CD1c-positive myeloid dendritic cell (primary cell): ENCODE data around the gene OR10A2.
"Not testable (repeated sequence)": the region's sequence is repeated elsewhere in the genome, so short reads cannot be mapped to it uniquely, and the experiment has no call there.

ENCODE experiments used
- DNase-seq: peaks from one replicate; pipeline ENCODE4 v3.0.0-alpha.2; 2016; ENCODE audit errors: extremely low spot score

Gene OR10A2, protein sequence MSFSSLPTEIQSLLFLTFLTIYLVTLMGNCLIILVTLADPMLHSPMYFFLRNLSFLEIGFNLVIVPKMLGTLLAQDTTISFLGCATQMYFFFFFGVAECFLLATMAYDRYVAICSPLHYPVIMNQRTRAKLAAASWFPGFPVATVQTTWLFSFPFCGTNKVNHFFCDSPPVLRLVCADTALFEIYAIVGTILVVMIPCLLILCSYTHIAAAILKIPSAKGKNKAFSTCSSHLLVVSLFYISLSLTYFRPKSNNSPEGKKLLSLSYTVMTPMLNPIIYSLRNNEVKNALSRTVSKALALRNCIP

DNA sequence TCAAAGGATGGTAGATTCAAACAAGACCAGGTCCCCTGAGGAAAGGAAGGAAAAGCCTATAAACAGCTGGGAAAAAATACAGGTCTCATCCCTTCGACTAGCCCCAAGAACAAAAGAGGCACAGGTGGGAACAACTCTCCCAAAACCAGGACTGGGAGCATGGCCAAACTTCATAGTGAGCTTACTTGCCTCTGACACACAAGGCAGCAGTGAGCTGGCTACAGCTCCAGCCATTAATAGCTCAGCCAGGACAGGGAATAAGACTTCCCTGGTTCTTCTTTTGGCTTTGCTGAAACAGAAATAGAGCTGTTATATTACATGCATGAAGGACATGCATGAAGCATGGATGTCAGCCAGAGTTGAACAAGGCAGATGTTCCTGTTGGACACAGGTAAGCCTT, at the start of gene OR10A2:
Gene OR10A2, plus strand, starts transcription at position 97 of the 400 bp plus-strand sequence. CDS start 6,698 bp downstream, outside the sequence.
- DNase-seq, result no peak

DNA sequence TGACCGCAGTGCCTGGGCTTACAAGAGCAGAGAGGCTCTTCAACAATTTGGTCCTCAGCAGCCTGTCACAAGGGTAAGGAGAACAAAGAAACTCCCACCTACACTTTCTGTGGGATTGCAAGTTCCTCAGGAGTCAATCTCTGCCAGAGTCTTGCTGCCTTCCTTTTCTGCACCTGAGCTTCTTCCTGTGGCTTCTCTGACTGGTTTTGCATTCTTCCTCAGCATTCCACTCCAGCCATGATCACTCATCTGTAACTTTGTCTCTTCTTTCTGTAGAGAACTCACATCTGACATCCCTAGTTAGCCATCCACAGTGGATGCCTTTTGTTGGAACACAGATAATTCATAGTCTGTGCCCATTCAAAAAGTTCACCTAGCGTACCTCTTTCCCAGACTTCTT, 49.2 kb upstream of the OR10A2 start:
- peak; percentile 16 for DNase-seq

DNA sequence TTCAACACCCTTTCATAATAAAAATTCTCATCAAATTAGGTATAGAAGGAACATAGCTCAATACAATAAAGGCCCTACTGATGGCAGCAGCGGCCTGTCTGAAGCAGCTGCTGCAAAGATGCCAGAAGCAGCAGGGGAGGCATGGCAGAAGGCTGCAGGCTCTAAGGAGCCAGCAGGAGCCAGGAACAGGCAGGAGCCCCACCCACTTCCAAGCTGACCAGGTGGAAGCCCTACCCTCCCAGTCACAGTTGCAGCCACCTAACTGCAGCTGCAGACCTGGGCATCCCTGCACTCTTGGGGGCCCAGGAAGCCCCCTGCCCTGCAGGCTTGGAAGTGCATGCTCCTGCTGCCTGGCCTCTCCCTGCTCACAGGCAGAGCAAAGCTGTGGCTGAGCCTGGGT, 45.2 kb upstream of the OR10A2 start:
- no peak for DNase-seq

DNA sequence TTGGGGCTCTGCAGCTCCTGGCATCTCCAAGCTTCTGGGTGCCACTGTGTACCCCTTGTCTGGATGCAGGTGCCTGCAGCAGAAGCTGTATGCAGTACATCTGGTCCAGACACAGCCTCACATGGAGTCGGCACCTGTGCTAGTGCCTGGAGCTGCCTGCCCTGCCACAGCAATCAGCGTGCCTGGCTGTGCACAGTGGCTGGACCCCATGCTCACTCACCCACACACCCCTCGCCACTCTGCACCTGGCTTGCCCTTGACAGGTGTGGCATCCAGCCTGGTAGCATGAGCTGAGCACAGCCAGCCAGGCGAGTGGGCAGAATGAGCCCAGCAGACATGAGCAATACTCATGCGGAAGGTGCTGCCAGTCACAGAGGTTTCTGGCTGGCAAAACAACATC, 43.9 kb upstream of the OR10A2 start:
- DNase-seq, result no peak

DNA sequence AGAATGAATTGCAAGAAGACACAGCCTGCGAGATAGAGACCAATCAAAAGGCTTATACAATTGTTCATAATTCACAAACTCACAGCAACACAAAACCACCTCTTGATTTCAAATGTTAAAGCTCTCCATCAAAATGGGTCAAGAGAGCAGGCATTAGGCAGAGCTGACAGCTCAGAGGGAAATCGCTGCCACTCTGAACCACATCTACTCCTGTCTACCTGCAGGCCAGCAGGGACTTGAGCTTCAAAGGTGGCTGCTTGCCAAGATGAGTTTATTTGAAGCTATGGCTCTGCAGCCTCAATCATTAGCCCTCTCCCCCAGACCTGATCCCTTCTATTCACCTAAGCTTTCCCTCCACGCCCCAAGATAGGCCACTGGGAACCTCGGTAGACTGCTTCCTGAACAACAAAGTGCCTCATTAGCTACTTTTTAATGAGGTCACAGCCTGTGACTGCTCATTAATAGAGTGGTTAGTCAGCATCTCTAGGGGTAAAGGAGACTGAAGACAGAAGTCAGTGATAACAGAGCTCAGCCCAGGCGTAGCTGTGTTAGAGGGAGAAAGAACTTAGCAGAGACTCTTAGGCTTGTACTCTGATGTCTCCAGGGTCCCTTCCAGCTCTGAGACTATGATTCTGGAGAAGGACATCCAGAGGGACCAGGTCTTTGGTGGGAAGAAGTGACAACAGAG, 38.6 kb upstream of the OR10A2 start:
- no peak for DNase-seq

DNA sequence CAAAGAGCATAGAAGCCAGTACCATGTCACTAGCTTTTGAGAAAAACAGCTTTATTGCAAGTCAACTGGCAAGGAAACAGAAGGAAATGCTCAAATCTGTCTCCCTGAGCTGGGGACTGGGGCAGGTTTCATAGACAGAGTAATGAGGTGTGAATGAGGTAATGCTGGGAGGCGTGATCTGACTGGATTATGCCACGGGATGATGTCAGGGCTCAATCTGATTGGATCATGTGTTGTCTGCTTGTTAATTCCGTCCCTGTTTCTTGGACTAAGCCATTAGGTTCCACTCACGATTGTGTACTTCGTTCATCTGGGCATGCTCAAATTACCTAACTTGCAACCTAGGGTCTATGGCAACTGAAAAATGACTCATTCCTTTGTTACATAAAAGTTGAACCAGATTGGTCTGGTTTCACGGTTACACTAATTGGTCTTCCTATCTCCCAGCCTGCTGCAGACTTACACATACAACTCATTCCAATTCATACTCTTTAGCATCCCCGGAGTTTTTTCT, 37.6 kb upstream of the OR10A2 start:
- no peak for DNase-seq

DNA sequence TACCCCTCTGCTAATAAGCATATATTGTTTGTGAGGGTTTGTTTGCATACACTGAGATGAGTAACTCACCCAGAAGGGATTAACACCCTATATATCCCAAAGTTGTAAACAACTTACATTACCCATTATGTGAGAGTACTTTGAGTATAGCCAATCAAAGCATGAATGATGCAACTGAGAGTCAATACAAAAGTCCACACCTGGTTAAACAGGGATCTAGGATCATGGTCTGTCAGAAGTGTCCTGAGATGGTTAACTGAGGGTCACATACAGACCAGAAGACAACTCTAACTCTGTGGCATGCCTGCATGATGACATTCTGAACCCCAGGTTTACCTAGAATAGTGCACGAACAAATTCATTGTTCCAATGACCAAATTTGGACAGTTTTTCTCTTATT, 34.8 kb upstream of the OR10A2 start:
- DNase-seq, result no peak

DNA sequence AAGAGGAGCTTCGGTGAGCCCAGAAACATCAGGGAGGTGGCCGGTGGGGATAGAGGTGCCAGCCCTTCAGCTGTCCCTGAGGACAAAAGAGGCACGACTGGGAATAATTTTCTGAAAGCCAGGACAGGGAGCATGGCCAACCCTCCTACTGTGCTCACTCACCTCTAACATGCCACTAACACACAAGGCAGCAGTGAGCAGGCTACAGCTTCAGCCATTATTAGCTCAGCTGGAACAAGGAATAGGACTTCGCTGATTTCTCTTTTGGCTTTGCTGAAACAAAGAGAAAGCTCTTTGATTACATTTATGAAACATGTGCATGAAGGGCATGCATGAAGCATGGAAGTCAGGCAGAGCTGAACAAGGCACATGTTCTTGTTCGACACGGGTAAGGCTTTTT, 29.5 kb upstream of the OR10A2 start:
- DNase-seq, result no peak

DNA sequence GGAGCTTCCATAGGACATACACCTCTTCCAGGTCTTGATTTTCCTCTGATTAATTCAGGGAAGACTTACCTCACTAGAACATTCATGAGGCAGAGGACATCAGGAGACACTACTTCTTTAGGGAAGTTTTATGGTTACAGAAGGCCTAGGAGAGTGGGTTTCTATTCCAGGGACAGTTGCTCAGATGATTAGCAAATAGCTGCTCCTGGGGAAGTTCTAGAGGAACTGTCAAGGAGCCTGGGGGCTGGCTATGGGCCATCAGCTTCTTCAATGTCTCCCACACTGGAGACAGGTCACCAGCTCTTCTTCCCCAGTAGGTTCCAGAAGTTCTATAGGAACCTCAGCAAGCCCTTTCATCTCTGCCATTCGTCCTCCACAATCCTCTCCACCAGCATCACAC, 28.8 kb upstream of the OR10A2 start:
- DNase-seq, result peak; percentile 4

DNA sequence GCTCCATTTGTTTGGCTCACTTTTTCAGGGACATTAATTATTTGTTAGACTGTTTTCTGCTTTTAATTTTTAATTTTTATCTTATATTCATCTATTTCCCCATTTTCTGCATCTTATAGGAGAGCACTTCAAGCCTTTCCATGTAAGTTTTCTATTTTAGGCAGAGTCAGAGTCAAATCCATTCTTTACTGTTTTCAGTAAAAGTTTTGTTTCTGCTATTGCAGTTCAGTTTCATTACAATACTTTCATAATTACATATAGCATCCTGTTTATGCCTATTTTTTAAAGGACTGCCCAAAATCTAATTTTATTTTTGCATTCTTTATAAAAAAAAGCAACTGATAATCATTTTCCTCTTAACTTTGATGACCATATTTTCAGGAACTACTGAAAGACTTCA, 21.2 kb upstream of the OR10A2 start:
- no peak for DNase-seq

DNA sequence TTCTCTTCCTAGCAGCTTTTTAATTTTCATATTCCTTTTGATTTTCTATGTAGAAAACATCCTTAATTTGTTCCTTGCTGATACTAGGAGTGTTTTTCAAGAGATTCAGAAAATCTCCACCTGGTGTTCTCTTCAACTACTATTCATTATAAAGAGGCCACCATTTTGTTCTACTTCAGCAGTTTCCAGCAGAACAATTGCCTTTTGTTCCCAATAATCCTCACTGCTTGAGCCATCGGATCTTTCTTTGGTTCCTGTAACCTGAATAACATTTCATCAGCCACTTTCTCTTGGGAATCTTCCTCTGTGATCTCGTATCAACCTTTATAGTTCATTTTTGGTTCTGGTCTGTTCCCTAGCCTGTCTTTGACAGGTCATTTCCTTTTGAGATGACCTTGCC, 19.2 kb upstream of the OR10A2 start:
- DNase-seq, result no peak

DNA sequence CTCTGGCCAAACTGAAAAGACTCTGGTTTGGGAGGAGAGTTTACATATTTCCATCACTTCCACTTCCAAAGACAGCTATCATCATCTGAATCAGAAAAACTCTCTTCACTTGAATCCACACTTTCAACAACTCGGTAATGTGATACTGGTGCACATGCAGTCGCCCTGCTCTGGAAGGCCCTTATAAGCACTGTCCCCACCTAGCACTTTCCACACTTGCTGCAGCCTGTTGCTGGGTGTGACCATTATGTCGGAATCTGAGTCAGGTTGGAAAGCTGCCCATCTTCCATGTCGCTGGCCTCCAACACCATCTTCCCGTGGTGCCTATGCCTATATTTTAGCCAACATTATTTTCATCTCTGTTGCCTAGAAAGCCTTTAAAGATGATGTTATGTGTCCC, 18.5 kb upstream of the OR10A2 start:
- DNase-seq, result no peak

DNA sequence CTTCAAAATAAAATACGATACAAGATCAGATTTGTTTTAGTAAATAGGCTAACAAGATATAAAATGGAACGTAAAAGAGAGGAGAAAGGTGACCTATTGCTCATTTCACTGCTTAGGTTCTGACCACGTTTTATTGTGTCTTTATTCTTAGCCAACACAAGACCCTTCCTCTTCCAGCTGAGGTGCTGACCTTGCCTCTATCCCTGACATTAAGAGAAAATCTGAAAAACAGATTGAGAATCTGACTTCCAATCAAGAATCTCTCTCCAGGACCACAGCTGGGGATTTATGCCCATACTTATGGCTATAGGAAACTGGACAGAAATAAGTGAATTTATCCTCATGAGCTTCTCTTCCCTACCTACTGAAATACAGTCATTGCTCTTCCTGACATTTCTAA, 17.5 kb upstream of the OR10A2 start, which contains the start of gene OR10A5:
Gene OR10A5, plus strand, starts transcription at position 301 of the 400 bp plus-strand sequence. Its CDS starts 0 bp downstream, at position 301.
- no peak for DNase-seq

DNA sequence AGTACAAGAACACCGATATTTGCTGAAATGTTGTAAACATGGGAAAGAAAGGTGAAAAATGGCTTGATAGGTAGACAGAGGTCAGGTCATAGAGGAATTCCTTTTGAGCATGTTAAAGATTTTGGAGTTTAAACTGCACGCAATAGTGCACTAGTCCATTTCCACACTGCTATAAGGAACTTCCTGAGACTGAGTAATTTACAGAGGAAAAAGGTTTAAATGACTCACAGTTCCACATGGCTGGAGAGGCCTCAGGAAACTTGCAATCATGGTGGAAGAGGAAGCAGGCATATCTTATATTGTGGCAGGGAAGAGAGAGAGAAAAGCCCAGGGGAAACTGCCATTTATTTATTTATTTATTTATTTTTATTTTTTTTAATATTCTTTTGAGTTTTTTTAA, 12.3 kb upstream of the OR10A2 start:
- DNase-seq, result peak; percentile 29

DNA sequence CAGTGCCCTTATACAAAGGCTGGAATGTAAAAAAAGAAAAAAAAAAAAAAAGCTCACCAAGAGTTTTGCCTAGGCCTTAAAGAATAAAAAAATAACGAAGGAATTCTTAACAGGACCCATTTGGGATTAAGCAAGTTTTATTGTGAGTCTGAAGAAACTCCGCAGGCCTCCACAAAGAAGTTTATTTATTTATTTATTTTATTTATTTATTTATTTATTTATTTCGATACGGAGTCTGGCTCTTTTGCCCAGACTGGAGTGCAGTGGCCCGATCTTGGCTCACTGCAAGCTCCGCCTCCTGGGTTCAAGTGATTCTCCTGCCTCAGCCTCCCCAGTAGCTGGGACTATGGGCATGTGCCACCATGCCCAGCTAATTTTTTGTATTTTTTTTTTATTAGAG, 8.1 kb upstream of the OR10A2 start:
- DNase-seq, result not testable (repeated sequence)

DNA sequence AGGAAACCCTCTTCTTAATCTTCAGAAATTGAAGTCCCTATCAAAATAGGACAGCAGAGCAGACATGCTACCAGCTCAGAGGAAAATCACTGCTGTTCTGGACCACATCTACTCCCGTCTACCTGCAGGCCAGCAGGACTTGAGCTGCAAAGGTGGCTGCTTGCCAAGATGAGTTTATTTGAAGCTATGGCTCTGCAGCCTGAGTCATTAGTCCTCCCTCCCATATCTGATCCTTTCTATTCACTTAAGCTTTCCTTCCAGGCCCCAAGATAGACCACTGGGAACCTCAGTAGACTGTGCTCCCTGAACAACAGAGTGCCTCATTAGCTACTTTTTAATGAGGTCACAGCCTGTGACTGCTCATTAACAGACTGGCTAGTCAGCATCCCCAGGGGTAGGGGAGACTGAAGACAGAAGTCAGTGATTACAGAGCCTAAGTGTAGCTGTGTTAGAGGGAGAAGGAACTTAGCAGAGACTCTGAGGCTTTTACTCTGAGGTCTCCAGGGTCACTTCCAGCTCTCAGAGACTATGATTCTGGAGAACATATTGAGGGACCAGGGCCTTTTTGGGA, 6.8 kb upstream of the OR10A2 start:
- DNase-seq, result no peak

DNA sequence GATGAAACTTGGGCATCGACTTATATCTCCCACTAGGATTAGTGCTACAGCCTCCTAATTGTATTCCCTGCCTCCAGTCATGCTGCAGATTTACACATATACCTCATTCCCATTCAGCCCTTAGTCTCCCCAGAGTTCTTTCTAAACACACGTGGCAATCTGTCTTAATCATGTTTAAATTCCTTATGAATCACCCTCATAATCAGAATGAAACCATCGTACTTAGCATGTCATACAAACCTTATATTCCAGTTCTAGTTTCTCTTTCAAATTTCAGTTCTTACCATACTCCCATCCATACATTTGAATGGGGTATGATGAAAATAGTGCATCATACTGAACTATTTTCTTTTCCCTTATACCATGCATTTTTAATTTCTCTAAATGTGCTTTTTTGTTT, 6.0 kb upstream of the OR10A2 start:
- DNase-seq, result no peak

DNA sequence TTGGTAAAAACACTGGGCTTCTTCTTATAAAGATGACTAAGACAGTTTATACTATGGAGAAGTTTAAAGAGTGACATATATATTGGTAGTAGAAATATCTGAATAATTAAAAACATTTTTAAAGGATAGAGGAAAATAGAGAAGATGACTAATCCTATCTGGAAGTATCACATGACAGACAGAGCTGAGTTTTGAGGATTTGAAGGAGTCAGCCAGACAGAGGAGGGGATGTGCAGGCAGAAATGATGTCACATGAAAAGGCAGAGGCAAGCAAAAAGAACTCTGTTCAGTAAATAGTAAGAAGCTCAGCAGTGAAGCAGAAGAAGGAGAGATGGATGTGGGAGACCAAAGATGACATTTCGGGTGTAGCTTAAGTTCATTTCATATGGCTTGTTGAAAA, 1.6 kb downstream of the OR10A2 start:
- no peak for DNase-seq

DNA sequence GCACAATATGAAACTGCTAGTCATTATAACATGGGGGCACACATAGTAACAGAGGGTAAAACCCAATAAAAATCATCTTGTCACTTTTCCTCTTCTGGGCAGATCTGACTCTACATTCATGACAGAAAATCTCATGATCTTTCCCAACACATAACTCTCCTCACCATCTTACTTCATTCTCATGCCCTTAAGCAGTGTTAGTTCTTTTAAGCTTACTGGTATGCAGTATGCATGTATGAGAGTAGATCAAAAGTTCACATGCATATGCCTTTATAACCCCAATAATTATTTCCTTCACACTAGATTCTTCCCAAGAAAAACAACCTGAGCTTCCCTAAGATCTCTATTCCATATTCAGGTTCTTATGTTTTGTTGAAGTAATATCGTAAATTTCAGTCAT, 8.4 kb downstream of the OR10A2 start:
- no peak for DNase-seq

DNA sequence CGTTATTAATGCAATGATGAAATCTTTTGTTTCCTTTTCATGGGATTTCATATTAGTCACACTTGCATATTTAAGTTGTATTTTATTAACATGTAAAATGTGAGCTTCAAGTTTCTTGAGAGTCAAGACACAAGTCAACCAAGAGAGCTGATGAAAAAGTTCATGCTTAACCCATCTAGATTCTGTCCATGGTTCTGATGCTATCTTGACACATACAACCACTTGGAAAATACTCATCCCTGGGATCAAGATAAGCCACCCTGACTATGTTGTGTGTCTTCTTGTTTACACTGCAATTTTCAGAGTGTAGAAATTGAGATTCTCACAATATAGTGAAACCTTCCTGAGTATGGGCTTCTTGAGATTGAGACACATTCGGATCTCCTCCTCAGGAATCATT, 12.9 kb downstream of the OR10A2 start:
- DNase-seq, result no peak

DNA sequence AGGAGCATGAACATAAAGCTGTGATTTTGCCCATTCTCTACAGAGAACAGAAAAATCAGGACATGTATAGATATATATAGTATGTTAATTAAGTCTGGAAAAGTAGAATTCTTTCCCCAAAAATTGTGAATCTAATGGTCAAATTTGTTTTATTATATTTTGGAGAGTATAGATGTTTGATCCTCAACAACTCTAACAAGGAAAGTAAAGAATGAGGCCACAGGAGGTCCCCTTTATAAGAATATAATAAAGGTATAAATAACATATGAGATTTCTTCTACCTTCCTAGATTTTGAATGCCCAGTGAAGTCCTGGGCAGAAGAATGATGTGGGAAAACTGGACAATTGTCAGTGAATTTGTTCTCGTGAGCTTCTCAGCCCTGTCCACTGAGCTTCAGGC, 13.5 kb downstream of the OR10A2 start, which contains the start of gene OR10A4:
Gene OR10A4, plus strand, starts transcription at position 301 of the 400 bp plus-strand sequence. Its CDS starts 23 bp downstream, at position 324.
- no peak for DNase-seq

DNA sequence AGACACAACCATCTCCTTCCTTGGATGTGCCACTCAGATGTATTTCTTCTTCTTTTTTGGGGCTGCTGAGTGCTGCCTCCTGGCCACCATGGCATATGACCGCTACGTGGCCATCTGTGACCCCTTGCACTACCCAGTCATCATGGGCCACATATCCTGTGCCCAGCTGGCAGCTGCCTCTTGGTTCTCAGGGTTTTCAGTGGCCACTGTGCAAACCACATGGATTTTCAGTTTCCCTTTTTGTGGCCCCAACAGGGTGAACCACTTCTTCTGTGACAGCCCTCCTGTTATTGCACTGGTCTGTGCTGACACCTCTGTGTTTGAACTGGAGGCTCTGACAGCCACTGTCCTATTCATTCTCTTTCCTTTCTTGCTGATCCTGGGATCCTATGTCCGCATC, 14.1 kb downstream of the OR10A2 start:
- DNase-seq, result no peak

DNA sequence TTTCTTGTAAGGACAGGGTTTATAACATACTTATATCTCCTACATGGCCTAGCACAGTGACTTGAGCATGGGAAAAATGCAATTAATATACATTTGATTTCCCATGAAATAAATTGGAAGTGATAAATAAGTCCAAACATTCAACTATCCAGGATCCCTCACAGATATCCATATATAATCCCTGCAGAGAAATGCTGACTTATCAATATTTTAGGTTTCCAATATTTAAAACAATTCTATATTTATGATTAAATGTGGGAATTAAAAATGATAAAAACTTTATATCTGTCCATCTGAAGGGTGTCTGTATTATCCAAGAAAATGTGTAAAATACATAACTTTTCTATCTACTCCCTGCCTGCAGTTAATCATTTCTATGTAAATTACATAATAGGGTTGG, 19.9 kb downstream of the OR10A2 start:
- DNase-seq, result no peak
